NCI-H774 (cell line): ENCODE measurements around the gene MDFIC2.
"Not testable (repeated sequence)": the region's sequence is repeated elsewhere in the genome, so short reads cannot be mapped to it uniquely, and the experiment has no call there.

Source experiments
- DNase-seq: peaks from one replicate; lab custom pipeline; 2025; lab: John Stamatoyannopoulos, UW

The MDFIC2 gene

DNA sequence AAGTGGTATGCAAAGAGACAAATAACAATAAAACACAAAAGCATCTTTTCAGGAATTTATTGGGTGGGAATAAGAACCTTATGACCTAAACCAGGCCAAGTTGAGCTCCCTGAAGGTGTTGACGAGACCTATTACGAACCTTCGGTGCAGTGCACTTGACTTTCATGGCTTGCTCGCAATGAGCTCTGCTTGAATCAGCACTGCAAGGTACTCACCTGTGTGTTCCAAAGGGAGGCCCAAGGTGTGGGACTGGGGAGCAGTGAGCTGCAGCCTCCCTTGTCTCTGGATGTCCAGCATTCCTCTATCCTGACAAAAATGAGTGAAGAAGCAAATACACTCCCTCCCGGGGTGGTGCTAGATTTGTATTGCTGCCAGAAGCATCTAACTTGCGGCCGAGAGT, at the start of gene MDFIC2:
MDFIC2 (minus strand) TSS at position 303 of the 400 bp plus-strand sequence. CDS start 665 bp downstream, outside the sequence.
- DNase-seq: no peak

GRCh38 chr3:70360979-70361760, 48.7 kb upstream of the MDFIC2 start:
- no peak for DNase-seq

- DNase-seq: no peak
These were observed 47.3 kb upstream of the MDFIC2 start for GRCh38 chr3:70359711-70360110.

- no peak for DNase-seq
These were observed 46.6 kb upstream of the MDFIC2 start for GRCh38 chr3:70358978-70359580.

GRCh38 chr3:70352215-70352614, 39.8 kb upstream of the MDFIC2 start:
- DNase-seq: no peak

DNA sequence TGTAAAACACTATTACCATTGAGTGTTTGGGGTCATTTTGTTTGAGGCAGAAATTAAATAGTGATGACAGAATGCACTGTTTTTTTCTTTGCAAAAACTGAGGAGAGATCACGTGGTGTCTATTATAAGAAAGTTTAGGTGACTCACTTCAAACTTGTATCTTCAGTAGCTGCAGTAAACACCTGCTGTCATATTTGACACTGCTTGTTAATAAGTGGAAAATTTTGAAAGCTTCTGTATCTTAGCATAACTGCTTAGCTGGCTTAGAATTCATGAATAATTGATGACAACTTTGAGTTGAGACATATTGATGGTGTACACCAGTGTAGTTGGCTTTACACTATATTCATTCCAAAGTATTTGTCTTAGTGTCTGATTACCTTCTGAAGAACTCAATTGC, 29.7 kb upstream of the MDFIC2 start:
- DNase-seq: no peak

DNA sequence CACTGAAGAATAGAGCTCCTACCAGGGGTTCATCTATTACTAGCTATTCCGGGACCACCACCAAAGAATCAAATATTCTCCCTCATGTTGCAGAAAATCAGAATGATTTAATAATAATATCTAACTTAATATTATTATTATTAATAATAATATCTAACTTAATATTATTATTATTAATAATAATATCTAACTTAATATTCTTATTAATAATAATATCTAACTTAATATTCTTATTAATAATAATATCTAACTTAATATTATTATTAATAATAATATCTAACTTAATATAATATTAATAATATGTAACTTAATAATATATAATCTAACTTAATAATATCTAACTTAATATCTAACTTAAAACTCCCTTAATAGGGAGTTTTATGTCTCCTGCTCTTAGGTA, 24.4 kb upstream of the MDFIC2 start:
- not testable (repeated sequence) for DNase-seq

DNA sequence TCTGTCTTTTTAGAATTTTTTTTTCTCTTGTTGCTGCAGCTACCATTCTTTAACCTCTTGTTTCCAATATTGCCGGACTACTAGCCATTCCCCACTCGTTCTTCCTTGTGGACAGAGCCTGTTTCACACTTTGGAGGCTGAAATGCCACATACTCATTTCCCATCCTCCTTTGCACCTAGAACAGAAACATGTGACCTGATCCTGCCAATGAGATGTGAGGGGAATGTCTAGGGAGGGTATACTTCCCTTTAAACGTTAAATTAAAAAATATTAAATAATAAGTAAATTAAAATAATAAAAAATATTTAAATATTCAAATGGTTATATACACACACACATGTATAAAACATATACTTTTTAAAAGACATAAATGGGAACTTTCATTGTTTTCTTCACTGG, 20.6 kb upstream of the MDFIC2 start:
- DNase-seq: no peak

DNA sequence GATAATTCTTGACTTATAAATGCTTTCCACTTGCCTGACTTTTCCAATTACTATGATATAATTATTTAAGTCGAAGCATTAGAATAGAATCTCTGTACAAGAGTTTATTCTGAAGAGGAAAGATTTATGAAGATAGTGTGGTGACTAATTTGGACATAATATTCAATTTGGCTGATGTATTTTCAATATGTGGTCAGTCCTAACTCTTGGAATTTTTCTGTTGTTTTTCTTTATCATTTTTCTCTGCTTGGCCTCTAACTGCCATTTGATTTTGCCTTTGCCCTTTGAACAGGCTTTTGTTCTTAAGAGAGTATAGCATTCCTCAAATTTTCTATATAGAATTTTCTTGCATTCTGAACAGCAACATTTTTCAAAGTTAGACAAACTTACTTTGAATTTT, 2.6 kb upstream of the MDFIC2 start:
- no peak for DNase-seq

DNA sequence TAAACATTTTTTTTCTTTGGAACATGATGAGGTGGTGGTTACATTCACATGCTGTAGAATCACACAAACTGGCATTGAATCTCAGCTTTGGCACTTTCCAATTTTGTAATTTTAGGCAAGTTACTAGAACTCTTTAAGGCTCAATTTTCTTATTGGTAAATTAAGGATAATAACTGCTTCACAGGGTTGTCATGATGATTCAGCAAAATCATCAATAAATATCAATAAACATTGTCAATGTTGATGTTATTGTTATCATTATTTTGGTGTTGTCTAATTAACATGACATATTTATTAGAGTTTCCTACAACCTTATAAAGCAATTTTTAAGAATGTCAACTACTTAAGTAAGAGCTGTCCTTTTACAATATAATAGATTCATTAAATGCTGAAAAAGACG, 1.6 kb downstream of the MDFIC2 start:
- no peak for DNase-seq

DNA sequence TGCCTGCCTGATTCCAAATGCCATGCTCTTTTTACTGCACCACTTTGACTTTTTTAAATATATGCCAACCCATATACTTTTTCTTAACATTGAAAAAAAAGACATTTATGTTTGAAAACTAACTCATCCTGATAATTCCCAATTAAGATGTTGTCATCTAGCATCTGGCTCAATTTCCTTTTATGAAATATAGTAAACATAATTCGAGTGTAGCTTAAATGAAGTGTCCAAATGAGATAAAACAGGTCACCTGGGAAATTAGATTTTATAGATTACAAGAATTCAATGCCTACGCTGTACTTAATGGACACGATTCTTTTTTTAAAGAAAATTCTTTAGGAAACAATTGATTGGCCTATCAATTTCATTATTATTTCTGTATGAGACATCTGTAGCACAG, 2.8 kb downstream of the MDFIC2 start:
- DNase-seq: no peak

DNA sequence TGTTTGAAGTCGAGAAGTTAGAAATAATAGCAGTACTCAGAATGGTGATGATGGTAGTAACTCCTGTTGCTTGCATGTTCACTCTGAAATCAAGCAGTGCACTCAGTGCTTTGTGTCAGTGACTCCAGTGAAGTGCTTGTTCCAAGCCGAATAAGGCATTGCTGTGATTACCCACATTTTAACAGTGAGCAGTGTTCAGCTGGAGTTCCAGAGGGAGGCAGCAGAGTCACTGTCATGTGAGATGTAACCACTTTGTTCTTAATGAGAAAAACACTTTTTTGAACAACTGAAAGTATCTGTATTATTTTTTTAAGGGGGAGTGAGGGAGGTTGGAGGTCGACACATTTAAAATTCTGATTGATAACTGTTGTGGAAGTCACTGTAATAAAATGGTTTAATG, 3.7 kb downstream of the MDFIC2 start:
- no peak for DNase-seq

- DNase-seq: no peak
These were observed 5.7 kb downstream of the MDFIC2 start for GRCh38 chr3:70306736-70307135.

DNA sequence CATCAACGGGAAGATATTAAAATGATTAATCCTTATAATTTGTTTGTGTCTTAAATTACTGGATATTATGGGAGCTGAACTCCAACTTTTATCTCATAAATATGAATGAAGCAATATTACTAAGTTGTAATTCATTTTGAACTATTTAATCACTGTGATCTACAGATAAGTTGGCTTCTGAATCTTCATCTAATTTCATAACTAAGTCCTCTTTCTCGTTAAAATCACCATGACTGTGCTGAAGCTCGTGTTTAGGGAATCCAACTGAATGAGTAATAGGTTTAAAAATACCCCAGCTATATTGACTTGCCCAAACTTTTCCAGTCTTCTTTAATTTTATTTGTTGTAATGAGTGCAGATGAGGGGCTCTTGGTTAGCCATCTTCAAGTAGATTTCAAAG, 14.1 kb downstream of the MDFIC2 start:
- no peak for DNase-seq

- no peak for DNase-seq
These were observed 21.3 kb downstream of the MDFIC2 start for GRCh38 chr3:70291097-70291482.

GRCh38 chr3:70290431-70291096, 21.9 kb downstream of the MDFIC2 start:
- DNase-seq: not testable (repeated sequence)

- DNase-seq: no peak
These were observed 30.8 kb downstream of the MDFIC2 start for GRCh38 chr3:70281663-70282062.

DNA sequence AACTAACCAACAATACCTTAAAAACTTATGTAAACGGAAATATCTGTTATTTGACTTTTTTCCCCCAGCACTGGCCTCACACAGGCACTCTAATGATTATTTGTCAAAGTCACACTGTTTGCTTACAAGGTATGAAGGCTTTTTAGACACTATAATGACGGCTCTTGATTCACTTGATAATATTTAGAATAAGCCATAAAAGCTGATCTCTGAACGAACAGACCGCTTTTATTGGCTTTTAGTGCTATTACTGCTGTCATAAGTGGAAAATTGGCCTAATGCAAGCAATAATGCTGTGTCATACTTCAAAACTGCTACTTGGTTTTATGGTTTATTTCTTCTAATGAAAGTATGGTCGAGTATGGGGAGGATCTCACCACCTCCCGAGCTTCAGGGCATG, 35.1 kb downstream of the MDFIC2 start:
- DNase-seq: peak; percentile 73

DNA sequence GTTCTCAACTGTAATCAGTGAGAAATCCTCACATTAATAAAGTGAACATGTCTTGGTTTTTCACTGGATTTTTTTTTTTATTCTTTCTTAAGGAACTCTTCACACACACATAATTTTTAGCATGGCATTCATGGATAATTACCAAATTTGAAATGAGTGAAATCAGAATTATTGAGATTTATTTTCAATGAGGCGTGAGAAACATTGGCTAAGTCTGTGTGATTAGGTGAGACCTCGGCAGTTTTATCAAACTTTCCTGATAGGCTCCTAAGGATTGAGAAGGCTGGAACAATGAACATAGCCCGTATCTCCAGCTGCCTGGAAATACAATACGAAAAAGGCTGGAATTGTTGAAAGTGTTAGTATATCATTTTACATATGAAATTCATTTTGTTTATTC, 35.5 kb downstream of the MDFIC2 start:
- no peak for DNase-seq

GRCh38 chr3:70273492-70273891, 38.9 kb downstream of the MDFIC2 start:
- DNase-seq: no peak

DNA sequence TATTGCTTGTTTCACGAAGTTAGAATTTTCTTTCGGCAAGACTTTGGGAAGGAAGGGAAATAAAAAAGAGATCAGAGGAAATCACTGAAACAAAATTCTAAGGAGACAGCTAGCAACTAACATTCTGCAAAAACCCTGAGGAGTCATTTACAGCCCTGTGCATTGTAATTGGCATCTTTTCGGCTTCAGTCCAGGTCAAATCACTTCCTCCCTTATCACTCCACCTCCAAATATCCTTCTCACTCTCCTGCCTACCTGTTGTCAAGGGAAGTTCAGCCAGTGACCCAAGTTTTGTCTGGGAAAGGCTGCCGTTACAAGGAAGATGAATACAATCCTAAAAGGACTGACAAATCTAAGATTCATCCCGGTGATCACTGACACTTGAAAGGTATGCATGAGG, 39.6 kb downstream of the MDFIC2 start:
- no peak for DNase-seq

DNA sequence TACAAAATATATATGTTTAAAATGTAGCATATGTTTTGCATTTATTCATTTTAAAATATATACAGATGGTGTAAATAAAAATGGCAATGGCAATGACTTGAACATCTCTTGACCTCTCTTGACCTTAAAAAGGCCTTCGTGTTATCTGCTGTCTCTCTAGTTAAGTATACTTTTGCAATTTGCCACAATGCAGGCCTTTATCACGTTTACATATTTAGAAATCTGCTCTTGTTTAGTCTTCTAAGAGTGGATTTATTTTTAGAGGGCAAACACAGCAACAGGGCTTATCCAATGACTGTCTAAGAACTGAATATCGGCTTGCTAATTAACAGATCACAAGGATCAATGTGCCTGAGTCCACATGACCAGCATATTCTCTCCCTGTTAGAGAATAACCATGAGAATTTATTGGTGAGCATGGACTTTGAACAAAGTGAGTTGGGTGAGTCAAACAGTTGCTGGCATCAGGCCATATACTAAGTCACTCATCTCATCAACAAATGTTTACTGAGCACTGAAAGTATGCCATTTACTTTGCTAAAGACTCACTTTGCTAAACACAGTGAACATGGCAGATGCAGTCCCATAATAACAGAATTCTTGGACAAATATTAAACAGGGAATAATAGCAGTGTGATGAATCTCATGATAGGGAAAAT, 48.2 kb downstream of the MDFIC2 start:
- peak; percentile 13 for DNase-seq

DNA sequence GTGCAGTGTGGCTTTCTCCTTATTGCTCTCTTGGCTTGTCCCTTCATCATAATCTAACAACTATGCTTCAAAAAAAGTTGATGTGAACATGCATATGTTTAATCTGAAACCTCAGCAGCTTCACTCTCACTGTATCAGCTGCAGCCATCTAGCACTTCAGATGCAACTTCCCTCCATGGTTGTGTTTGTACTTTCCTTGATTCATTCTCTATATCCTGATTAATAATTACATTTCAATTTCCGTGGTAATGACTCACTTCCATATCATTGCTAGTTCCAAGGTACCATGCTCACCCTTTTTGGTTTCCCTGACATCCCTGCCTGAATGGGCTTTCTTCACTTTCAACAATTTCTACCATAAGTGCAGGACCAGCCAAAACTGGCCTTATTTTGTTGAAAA, 51.2 kb downstream of the MDFIC2 start:
- DNase-seq: no peak
